HCT116 (cell line): ENCODE data around the gene CPA4. TPM values are rescaled to one million over a fixed set of nuclear protein-coding genes. Genes with fewer than 3 reads are reported as not detected.

Source experiments
- ATAC-seq: fragments of 200-7000 bp; cut with Tn5 transposase; 2 replicates; pipeline ENCODE4 v1.9.1; 2020; ENCODE audit warnings: mild to moderate bottlenecking, moderate library complexity
- BruUV-seq: library from RNA; stranded (reverse); fragments of 400-500 nt; replicated peaks from 2 replicates; lab custom pipeline; 2021; lab: Mats Ljungman, UMichigan
- CTCF ChIA-PET: fragments of 300-600 bp; sonication (Branson Sonifier 250); formaldehyde crosslinking; loops from one replicate; lab custom pipeline; 2021; ENCODE audit warnings: antibody characterized with exemption; lab: Charles Lee
- POLR2A ChIA-PET: fragments of 300-600, 350-600 bp; sonication (Branson Sonifier 250); formaldehyde crosslinking; loops from one replicate; lab custom pipeline; 2021; ENCODE audit warnings: antibody characterized with exemption; lab: Charles Lee
- RAD21 ChIA-PET, 2 experiments: fragments of 300-600 bp; sonication (Branson Sonifier 250); formaldehyde crosslinking; loops; one replicate each; lab custom pipeline; 2023; ENCODE audit warnings: low total read pairs in 2 of 2; ENCODE audit not compliant: uncharacterized antibody in 2 of 2, unreplicated experiment in 2 of 2, low non-redundant PET in 1 of 2; lab: Charles Lee
- DNase-seq: peaks from one replicate; pipeline ENCODE4 v3.0.0-alpha.2; 2010; ENCODE audit warnings: low read depth, low spot score
- H2AFZ ChIP-seq: fragments of 200-600 bp; shearing (Covaris generic), sonication (generic); 2 replicates; pipeline ENCODE4 v1.6.1; 2017; ENCODE audit warnings: low read depth, mixed run types, mixed read lengths, antibody characterized with exemption, low read length; ENCODE audit not compliant: poor library complexity, severe bottlenecking
- H3K27ac ChIP-seq: 2 replicates; pipeline ENCODE4 v1.5.1; 2012; ENCODE audit warnings: low read depth, low read length
- H3K27me3 ChIP-seq: fragments of 200-600 bp; sonication (generic); 2 replicates; pipeline ENCODE4 v1.6.1; 2016; ENCODE audit warnings: mixed run types, low read length, mixed read lengths; ENCODE audit not compliant: insufficient read depth
- H3K36me3 ChIP-seq, 2 experiments: fragments of 200-500 bp in 1 of 2; fragments of 200-600 bp in 1 of 2; sonication (Bioruptor generic) in 1 of 2; sonication (generic) in 1 of 2; 2 replicates each; pipeline versions ENCODE4 v1.5.1 to v1.6.1; 2014 to 2016; ENCODE audit warnings: low read length in 2 of 2, inconsistent platforms in 1 of 2, mixed read lengths in 1 of 2, mixed run types in 1 of 2; ENCODE audit not compliant: insufficient read depth in 2 of 2, control insufficient read depth in 1 of 2
- H3K4me1 ChIP-seq, 2 experiments: fragments of 200-600 bp in 1 of 2; sonication (generic) in 1 of 2; 2 replicates each; pipeline versions ENCODE4 v1.5.1 to v1.6.1; 2012 to 2017; ENCODE audit warnings: low read length in 2 of 2, inconsistent platforms in 1 of 2, mild to moderate bottlenecking in 1 of 2, mixed read lengths in 1 of 2, mixed run types in 1 of 2, moderate library complexity in 1 of 2; ENCODE audit not compliant: insufficient read depth in 2 of 2, control insufficient read depth in 1 of 2
- H3K4me2 ChIP-seq: fragments of 200-600 bp; sonication (generic); 2 replicates; pipeline ENCODE4 v1.6.1; 2017; ENCODE audit warnings: mixed run types, low read length, mixed read lengths
- H3K4me3 ChIP-seq, 2 experiments: fragments of 200-600 bp in 1 of 2; sonication (generic) in 1 of 2; replicated peaks in 1 of 2; 2 replicates each; pipeline ENCODE4 v1.5.1; 2011 to 2016; ENCODE audit warnings: low read length in 2 of 2, control low read depth in 1 of 2, low read depth in 1 of 2, mild to moderate bottlenecking in 1 of 2, mixed read lengths in 1 of 2, mixed run types in 1 of 2
- H3K79me2 ChIP-seq: fragments of 200-600 bp; sonication (generic); 2 replicates; pipeline ENCODE4 v1.6.1; 2017; ENCODE audit warnings: mild to moderate bottlenecking, mixed run types, low read length, moderate library complexity, mixed read lengths; ENCODE audit not compliant: insufficient read depth
- H3K9ac ChIP-seq: fragments of 200-600 bp; sonication (generic); 2 replicates; pipeline ENCODE4 v1.6.1; 2016; ENCODE audit warnings: low read length, mixed read lengths
- H3K9me2 ChIP-seq: fragments of 200-600 bp; sonication (generic), shearing (Covaris generic); 2 replicates; pipeline ENCODE4 v1.6.1; 2017; ENCODE audit warnings: mixed run types, mild to moderate bottlenecking, moderate library complexity; ENCODE audit not compliant: insufficient read depth
- H3K9me3 ChIP-seq, 2 experiments: fragments of 200-500 bp in 1 of 2; fragments of 200-600 bp in 1 of 2; sonication (Bioruptor generic) in 1 of 2; sonication (generic) in 1 of 2; 2 replicates each; pipeline ENCODE4 v1.6.1; 2014 to 2017; ENCODE audit warnings: low read length in 2 of 2, mixed read lengths in 2 of 2, inconsistent platforms in 1 of 2, low read depth in 1 of 2, mild to moderate bottlenecking in 1 of 2, mixed run types in 1 of 2, moderate library complexity in 1 of 2; ENCODE audit not compliant: control insufficient read depth in 1 of 2, insufficient read depth in 1 of 2
- H4K20me1 ChIP-seq: fragments of 200-600 bp; sonication (generic), shearing (Covaris generic); 2 replicates; pipeline ENCODE4 v1.6.1; 2017; ENCODE audit warnings: mixed run types, mild to moderate bottlenecking, moderate library complexity; ENCODE audit not compliant: insufficient read depth
- CBX3 ChIP-seq: IDR thresholded peaks from 2 replicates; pipeline ENCODE4 v1.6.1; 2012; ENCODE audit warnings: low read depth
- FOSL1 ChIP-seq: IDR thresholded peaks from 2 replicates; pipeline ENCODE4 v1.6.1; 2012; ENCODE audit warnings: low read depth
- POLR2A ChIP-seq: IDR thresholded peaks from 2 replicates; pipeline ENCODE4 v1.7.0; 2011; ENCODE audit warnings: borderline replicate concordance; ENCODE audit not compliant: insufficient read depth, insufficient read length; ENCODE audit errors: extremely low read depth
- POLR2AphosphoS5 ChIP-seq: IDR thresholded peaks from 2 replicates; pipeline ENCODE4 v1.6.1; 2011; ENCODE audit warnings: mild to moderate bottlenecking, low read depth, low read length, moderate library complexity
- RAD21 ChIP-seq: IDR thresholded peaks from 2 replicates; pipeline ENCODE4 v1.6.1; 2012; ENCODE audit warnings: low read depth, mild to moderate bottlenecking
- SIN3A ChIP-seq: IDR thresholded peaks from 2 replicates; pipeline ENCODE4 v1.6.1; 2012; ENCODE audit warnings: low read depth
- SRF ChIP-seq: IDR thresholded peaks from 2 replicates; pipeline ENCODE4 v1.6.1; 2012; ENCODE audit warnings: low read depth
- TCF7L2 ChIP-seq: IDR thresholded peaks from 2 replicates; pipeline ENCODE4 v1.7.0; 2011; ENCODE audit warnings: borderline replicate concordance, inconsistent platforms; ENCODE audit not compliant: insufficient read depth, insufficient read length; ENCODE audit errors: extremely low read depth
- YY1 ChIP-seq: IDR thresholded peaks from 2 replicates; pipeline ENCODE4 v1.6.1; 2011; ENCODE audit warnings: low read length, low read depth, moderate library complexity, mild to moderate bottlenecking; ENCODE audit not compliant: insufficient replicate concordance; ENCODE audit errors: extremely low read depth
- ZNF274 ChIP-seq: fragments of 200-500 bp; sonication (Bioruptor generic); IDR thresholded peaks from 2 replicates; pipeline ENCODE4 v1.6.1; 2014; ENCODE audit warnings: mild to moderate bottlenecking, low read depth, low read length, inconsistent platforms
- intact Hi-C: fragments of 100-400 bp; cut with micrococcal nuclease; formaldehyde crosslinking; loops from 2 replicates; pipeline ENCODE4 v1.10.0; 2022
- total RNA-seq: library from RNA; stranded (reverse); gene quantifications from one replicate; pipeline ENCODE4 v1.2.1, GENCODE V29; 2021; ENCODE audit not compliant: unreplicated experiment
- TF ChIP-seq, protein P1 (sequence below): IDR thresholded peaks from 2 replicates; pipeline ENCODE4 v1.6.1; 2011; ENCODE audit warnings: mild to moderate bottlenecking, low read length, moderate library complexity; ENCODE audit not compliant: insufficient replicate concordance; ENCODE audit errors: extremely low read depth
- TF ChIP-seq, protein P2 (sequence below), 3 experiments: fragments of 200-600 bp in 1 of 3; sonication (generic) in 1 of 3; IDR thresholded peaks in 2 of 3; conservative IDR thresholded peaks in 1 of 3; 2 replicates each; pipeline ENCODE4 v1.5.1; 2012 to 2017; ENCODE audit warnings: low read depth in 2 of 3, low read length in 2 of 3, antibody characterized with exemption in 1 of 3, borderline replicate concordance in 1 of 3, control low read depth in 1 of 3, mild to moderate bottlenecking in 1 of 3, mixed read lengths in 1 of 3, mixed run types in 1 of 3, moderate library complexity in 1 of 3; ENCODE audit not compliant: insufficient read depth in 1 of 3
- TF ChIP-seq, protein P3 (sequence below): IDR thresholded peaks from 2 replicates; pipeline ENCODE4 v1.6.1; 2012

CPA4 gene
- total RNA-seq, 1 experiment from 2014 or later, result 38.7 TPM

DNA sequence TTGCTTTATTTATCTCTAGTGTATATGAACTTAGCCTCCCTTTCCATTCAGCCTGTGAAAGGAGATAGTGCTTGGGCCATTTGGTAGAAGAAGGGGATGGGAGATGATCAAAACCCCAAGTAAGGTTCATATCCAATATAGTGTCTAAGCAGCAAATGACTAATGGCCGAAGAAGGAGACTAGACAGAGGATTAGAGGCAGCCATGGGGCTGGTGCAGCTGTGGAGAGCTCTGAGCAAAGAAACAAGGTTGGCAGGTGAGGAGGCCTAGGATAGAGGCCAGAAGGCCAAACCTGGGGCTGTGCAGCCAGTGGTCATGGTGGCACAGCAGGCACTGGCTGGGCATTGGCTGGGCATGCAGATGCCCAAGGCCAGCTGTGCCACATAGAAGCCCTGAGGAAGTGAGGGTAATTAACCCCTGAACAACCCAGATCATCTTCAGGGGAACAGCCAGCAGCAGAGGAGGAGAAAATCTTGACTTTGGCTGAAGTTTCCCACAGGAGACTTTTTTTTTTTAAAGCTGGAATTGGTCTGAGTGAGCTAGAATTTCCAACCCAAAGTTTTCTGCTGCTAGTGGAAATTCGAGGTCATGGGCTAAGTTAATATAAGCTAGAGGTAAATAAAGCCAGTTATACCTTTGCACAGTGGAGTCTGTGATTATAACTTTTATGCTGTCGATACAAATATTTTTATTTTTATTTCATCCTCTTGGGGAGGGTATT is 77.0 kb downstream of the CPA4 start:
- Histone ChIP-seq H4K20me1 (no peaks in the 10 kb centered on the region), H3K4me2 (no peak overlapping the region), H3K79me2 (no peaks in the 10 kb centered on the region), H3K36me3 (no peaks in the 10 kb centered on the region), H3K4me3 (no peak overlapping the region), H3K9ac (no peak overlapping the region), H3K27me3 (no peaks in the 10 kb centered on the region), H3K9me2 (no peaks in the 10 kb centered on the region)
- ChIA-PET CTCF (no interaction called here), POLR2A (no interaction called here)
- ATAC-seq, result no peak
- BruUV-seq, result no TSS peak
- TF ChIP-seq RAD21 (no peak), FOSL1 (no peak), YY1 (no peak), SRF (no peak), POLR2A (no peak), SIN3A (no peak), CBX3 (no peak), POLR2AphosphoS5 (no peak), TCF7L2 (no peak), ZNF274 (no peak)
- TF ChIP-seq, protein P1, sequence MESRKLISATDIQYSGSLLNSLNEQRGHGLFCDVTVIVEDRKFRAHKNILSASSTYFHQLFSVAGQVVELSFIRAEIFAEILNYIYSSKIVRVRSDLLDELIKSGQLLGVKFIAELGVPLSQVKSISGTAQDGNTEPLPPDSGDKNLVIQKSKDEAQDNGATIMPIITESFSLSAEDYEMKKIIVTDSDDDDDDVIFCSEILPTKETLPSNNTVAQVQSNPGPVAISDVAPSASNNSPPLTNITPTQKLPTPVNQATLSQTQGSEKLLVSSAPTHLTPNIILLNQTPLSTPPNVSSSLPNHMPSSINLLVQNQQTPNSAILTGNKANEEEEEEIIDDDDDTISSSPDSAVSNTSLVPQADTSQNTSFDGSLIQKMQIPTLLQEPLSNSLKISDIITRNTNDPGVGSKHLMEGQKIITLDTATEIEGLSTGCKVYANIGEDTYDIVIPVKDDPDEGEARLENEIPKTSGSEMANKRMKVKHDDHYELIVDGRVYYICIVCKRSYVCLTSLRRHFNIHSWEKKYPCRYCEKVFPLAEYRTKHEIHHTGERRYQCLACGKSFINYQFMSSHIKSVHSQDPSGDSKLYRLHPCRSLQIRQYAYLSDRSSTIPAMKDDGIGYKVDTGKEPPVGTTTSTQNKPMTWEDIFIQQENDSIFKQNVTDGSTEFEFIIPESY, result no peak
- TF ChIP-seq, protein P2, sequence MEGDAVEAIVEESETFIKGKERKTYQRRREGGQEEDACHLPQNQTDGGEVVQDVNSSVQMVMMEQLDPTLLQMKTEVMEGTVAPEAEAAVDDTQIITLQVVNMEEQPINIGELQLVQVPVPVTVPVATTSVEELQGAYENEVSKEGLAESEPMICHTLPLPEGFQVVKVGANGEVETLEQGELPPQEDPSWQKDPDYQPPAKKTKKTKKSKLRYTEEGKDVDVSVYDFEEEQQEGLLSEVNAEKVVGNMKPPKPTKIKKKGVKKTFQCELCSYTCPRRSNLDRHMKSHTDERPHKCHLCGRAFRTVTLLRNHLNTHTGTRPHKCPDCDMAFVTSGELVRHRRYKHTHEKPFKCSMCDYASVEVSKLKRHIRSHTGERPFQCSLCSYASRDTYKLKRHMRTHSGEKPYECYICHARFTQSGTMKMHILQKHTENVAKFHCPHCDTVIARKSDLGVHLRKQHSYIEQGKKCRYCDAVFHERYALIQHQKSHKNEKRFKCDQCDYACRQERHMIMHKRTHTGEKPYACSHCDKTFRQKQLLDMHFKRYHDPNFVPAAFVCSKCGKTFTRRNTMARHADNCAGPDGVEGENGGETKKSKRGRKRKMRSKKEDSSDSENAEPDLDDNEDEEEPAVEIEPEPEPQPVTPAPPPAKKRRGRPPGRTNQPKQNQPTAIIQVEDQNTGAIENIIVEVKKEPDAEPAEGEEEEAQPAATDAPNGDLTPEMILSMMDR (IDR thresholded peaks at IDR 0.05 in 2 of 3, conservative IDR thresholded peaks at IDR 0.05 in 1 of 3; ENCODE audit: borderline replicate concordance in 1 of 3, insufficient read depth in 1 of 3, low read depth in 2 of 3, low read length in 2 of 3), result no peak
- TF ChIP-seq, protein P3, sequence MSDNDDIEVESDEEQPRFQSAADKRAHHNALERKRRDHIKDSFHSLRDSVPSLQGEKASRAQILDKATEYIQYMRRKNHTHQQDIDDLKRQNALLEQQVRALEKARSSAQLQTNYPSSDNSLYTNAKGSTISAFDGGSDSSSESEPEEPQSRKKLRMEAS, result no peak
- TF ChIP-seq, all 23 proteins: peak for 0
- Histone ChIP-seq H3K4me1 (peaks cover 17 to 41% of the 10 kb centered on the region in 2 experiments), H2AFZ (no peak overlapping the region), H3K27ac (no peak overlapping the region), H3K9me3 (no peaks in the 10 kb centered on the region)
- no peak for DNase-seq
- intact Hi-C loops, result no loop called here
- RAD21 ChIA-PET, result no interaction called here
